ENCODE data around the gene UBE3C.

DNA sequence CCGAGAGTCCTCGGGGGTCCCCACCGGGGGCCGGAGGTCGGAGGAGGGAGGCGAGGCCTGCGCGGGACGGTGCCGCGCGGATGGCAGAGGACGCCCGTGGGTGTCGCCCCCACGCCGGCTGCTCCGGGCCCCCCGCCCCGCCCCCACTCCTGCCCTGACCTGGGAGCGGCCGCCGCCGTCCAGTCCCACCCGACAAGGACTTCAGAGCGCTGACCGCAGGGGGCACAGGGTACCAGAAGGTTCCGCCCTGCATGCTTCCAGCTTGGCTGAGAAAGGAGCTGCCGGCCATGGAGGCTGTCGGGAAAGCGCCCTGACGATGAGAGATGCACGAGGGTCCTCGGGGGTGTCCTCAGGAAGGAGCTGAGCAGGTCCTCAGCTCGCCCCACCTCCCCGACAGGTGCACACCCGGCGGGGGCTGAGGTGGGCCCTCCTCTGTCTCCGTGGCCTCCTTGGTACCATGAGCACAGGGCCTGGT lies 141.1 kb downstream of the UBE3C start:
- TF ChIP-seq SIN3A (IDR thresholded peaks at IDR 0.05; ENCODE audit: borderline replicate concordance, insufficient read depth, low read length) (no peak), POLR2AphosphoS5 (IDR thresholded peaks at IDR 0.05; ENCODE audit: low read depth, low read length) (no peak), FOXP2 (optimal IDR thresholded peaks at IDR 0.05; ENCODE audit: borderline replicate concordance, extremely low read depth, extremely low read length, insufficient read depth) (no peak), TAF1 (IDR thresholded peaks at IDR 0.05; ENCODE audit: borderline replicate concordance, insufficient read depth, low read length) (no peak)
- TF ChIP-seq, protein P1, sequence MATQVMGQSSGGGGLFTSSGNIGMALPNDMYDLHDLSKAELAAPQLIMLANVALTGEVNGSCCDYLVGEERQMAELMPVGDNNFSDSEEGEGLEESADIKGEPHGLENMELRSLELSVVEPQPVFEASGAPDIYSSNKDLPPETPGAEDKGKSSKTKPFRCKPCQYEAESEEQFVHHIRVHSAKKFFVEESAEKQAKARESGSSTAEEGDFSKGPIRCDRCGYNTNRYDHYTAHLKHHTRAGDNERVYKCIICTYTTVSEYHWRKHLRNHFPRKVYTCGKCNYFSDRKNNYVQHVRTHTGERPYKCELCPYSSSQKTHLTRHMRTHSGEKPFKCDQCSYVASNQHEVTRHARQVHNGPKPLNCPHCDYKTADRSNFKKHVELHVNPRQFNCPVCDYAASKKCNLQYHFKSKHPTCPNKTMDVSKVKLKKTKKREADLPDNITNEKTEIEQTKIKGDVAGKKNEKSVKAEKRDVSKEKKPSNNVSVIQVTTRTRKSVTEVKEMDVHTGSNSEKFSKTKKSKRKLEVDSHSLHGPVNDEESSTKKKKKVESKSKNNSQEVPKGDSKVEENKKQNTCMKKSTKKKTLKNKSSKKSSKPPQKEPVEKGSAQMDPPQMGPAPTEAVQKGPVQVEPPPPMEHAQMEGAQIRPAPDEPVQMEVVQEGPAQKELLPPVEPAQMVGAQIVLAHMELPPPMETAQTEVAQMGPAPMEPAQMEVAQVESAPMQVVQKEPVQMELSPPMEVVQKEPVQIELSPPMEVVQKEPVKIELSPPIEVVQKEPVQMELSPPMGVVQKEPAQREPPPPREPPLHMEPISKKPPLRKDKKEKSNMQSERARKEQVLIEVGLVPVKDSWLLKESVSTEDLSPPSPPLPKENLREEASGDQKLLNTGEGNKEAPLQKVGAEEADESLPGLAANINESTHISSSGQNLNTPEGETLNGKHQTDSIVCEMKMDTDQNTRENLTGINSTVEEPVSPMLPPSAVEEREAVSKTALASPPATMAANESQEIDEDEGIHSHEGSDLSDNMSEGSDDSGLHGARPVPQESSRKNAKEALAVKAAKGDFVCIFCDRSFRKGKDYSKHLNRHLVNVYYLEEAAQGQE (IDR thresholded peaks at IDR 0.05; ENCODE audit: insufficient read depth in 1 of 2, low read depth in 2 of 2, low read length in 2 of 2): no peak
